HCT116 (cell line): ENCODE results near the gene RAB3B. TPM values are rescaled to one million over a fixed set of nuclear protein-coding genes. Genes with fewer than 3 reads are reported as not detected.

Experiments
- ATAC-seq: fragments of 200-7000 bp; cut with Tn5 transposase; 2 replicates; pipeline ENCODE4 v1.9.1; 2020; ENCODE audit warnings: mild to moderate bottlenecking, moderate library complexity
- BruUV-seq: library from RNA; stranded (reverse); fragments of 400-500 nt; replicated peaks from 2 replicates; lab custom pipeline; 2021; lab: Mats Ljungman, UMichigan
- CTCF ChIA-PET: fragments of 300-600 bp; sonication (Branson Sonifier 250); formaldehyde crosslinking; loops from one replicate; lab custom pipeline; 2021; ENCODE audit warnings: antibody characterized with exemption; lab: Charles Lee
- POLR2A ChIA-PET: fragments of 300-600, 350-600 bp; sonication (Branson Sonifier 250); formaldehyde crosslinking; loops from one replicate; lab custom pipeline; 2021; ENCODE audit warnings: antibody characterized with exemption; lab: Charles Lee
- RAD21 ChIA-PET, 2 experiments: fragments of 300-600 bp; sonication (Branson Sonifier 250); formaldehyde crosslinking; loops; one replicate each; lab custom pipeline; 2023; ENCODE audit warnings: low total read pairs in 2 of 2; ENCODE audit not compliant: uncharacterized antibody in 2 of 2, unreplicated experiment in 2 of 2, low non-redundant PET in 1 of 2; lab: Charles Lee
- DNase-seq: peaks from one replicate; pipeline ENCODE4 v3.0.0-alpha.2; 2010; ENCODE audit warnings: low read depth, low spot score
- H2AFZ ChIP-seq: fragments of 200-600 bp; shearing (Covaris generic), sonication (generic); 2 replicates; pipeline ENCODE4 v1.6.1; 2017; ENCODE audit warnings: low read depth, mixed run types, mixed read lengths, antibody characterized with exemption, low read length; ENCODE audit not compliant: poor library complexity, severe bottlenecking
- H3K27ac ChIP-seq: 2 replicates; pipeline ENCODE4 v1.5.1; 2012; ENCODE audit warnings: low read depth, low read length
- H3K27me3 ChIP-seq: fragments of 200-600 bp; sonication (generic); 2 replicates; pipeline ENCODE4 v1.6.1; 2016; ENCODE audit warnings: mixed run types, low read length, mixed read lengths; ENCODE audit not compliant: insufficient read depth
- H3K36me3 ChIP-seq, 2 experiments: fragments of 200-500 bp in 1 of 2; fragments of 200-600 bp in 1 of 2; sonication (Bioruptor generic) in 1 of 2; sonication (generic) in 1 of 2; 2 replicates each; pipeline versions ENCODE4 v1.5.1 to v1.6.1; 2014 to 2016; ENCODE audit warnings: low read length in 2 of 2, inconsistent platforms in 1 of 2, mixed read lengths in 1 of 2, mixed run types in 1 of 2; ENCODE audit not compliant: insufficient read depth in 2 of 2, control insufficient read depth in 1 of 2
- H3K4me1 ChIP-seq, 2 experiments: fragments of 200-600 bp in 1 of 2; sonication (generic) in 1 of 2; 2 replicates each; pipeline versions ENCODE4 v1.5.1 to v1.6.1; 2012 to 2017; ENCODE audit warnings: low read length in 2 of 2, inconsistent platforms in 1 of 2, mild to moderate bottlenecking in 1 of 2, mixed read lengths in 1 of 2, mixed run types in 1 of 2, moderate library complexity in 1 of 2; ENCODE audit not compliant: insufficient read depth in 2 of 2, control insufficient read depth in 1 of 2
- H3K4me2 ChIP-seq: fragments of 200-600 bp; sonication (generic); 2 replicates; pipeline ENCODE4 v1.6.1; 2017; ENCODE audit warnings: mixed run types, low read length, mixed read lengths
- H3K4me3 ChIP-seq, 2 experiments: fragments of 200-600 bp in 1 of 2; sonication (generic) in 1 of 2; replicated peaks in 1 of 2; 2 replicates each; pipeline ENCODE4 v1.5.1; 2011 to 2016; ENCODE audit warnings: low read length in 2 of 2, control low read depth in 1 of 2, low read depth in 1 of 2, mild to moderate bottlenecking in 1 of 2, mixed read lengths in 1 of 2, mixed run types in 1 of 2
- H3K79me2 ChIP-seq: fragments of 200-600 bp; sonication (generic); 2 replicates; pipeline ENCODE4 v1.6.1; 2017; ENCODE audit warnings: mild to moderate bottlenecking, mixed run types, low read length, moderate library complexity, mixed read lengths; ENCODE audit not compliant: insufficient read depth
- H3K9ac ChIP-seq: fragments of 200-600 bp; sonication (generic); 2 replicates; pipeline ENCODE4 v1.6.1; 2016; ENCODE audit warnings: low read length, mixed read lengths
- H3K9me2 ChIP-seq: fragments of 200-600 bp; sonication (generic), shearing (Covaris generic); 2 replicates; pipeline ENCODE4 v1.6.1; 2017; ENCODE audit warnings: mixed run types, mild to moderate bottlenecking, moderate library complexity; ENCODE audit not compliant: insufficient read depth
- H3K9me3 ChIP-seq, 2 experiments: fragments of 200-500 bp in 1 of 2; fragments of 200-600 bp in 1 of 2; sonication (Bioruptor generic) in 1 of 2; sonication (generic) in 1 of 2; 2 replicates each; pipeline ENCODE4 v1.6.1; 2014 to 2017; ENCODE audit warnings: low read length in 2 of 2, mixed read lengths in 2 of 2, inconsistent platforms in 1 of 2, low read depth in 1 of 2, mild to moderate bottlenecking in 1 of 2, mixed run types in 1 of 2, moderate library complexity in 1 of 2; ENCODE audit not compliant: control insufficient read depth in 1 of 2, insufficient read depth in 1 of 2
- H4K20me1 ChIP-seq: fragments of 200-600 bp; sonication (generic), shearing (Covaris generic); 2 replicates; pipeline ENCODE4 v1.6.1; 2017; ENCODE audit warnings: mixed run types, mild to moderate bottlenecking, moderate library complexity; ENCODE audit not compliant: insufficient read depth
- ATF3 ChIP-seq: IDR thresholded peaks from 2 replicates; pipeline ENCODE4 v1.6.1; 2012
- CBX3 ChIP-seq: IDR thresholded peaks from 2 replicates; pipeline ENCODE4 v1.6.1; 2012; ENCODE audit warnings: low read depth
- EZH2 ChIP-seq: fragments of 200-600 bp; sonication (generic); IDR thresholded peaks from 2 replicates; pipeline ENCODE4 v1.6.1; 2017; ENCODE audit warnings: antibody characterized with exemption, mixed run types
- POLR2A ChIP-seq: IDR thresholded peaks from 2 replicates; pipeline ENCODE4 v1.7.0; 2011; ENCODE audit warnings: borderline replicate concordance; ENCODE audit not compliant: insufficient read depth, insufficient read length; ENCODE audit errors: extremely low read depth
- POLR2AphosphoS5 ChIP-seq: IDR thresholded peaks from 2 replicates; pipeline ENCODE4 v1.6.1; 2011; ENCODE audit warnings: mild to moderate bottlenecking, low read depth, low read length, moderate library complexity
- SP1 ChIP-seq: IDR thresholded peaks from 2 replicates; pipeline ENCODE4 v1.6.1; 2012; ENCODE audit warnings: low read depth
- TCF7L2 ChIP-seq: IDR thresholded peaks from 2 replicates; pipeline ENCODE4 v1.7.0; 2011; ENCODE audit warnings: borderline replicate concordance, inconsistent platforms; ENCODE audit not compliant: insufficient read depth, insufficient read length; ENCODE audit errors: extremely low read depth
- YY1 ChIP-seq: IDR thresholded peaks from 2 replicates; pipeline ENCODE4 v1.6.1; 2011; ENCODE audit warnings: low read length, low read depth, moderate library complexity, mild to moderate bottlenecking; ENCODE audit not compliant: insufficient replicate concordance; ENCODE audit errors: extremely low read depth
- ZBTB33 ChIP-seq: IDR thresholded peaks from 2 replicates; pipeline ENCODE4 v1.6.1; 2011; ENCODE audit warnings: mild to moderate bottlenecking, low read length, moderate library complexity; ENCODE audit not compliant: insufficient replicate concordance; ENCODE audit errors: extremely low read depth
- ZNF274 ChIP-seq: fragments of 200-500 bp; sonication (Bioruptor generic); IDR thresholded peaks from 2 replicates; pipeline ENCODE4 v1.6.1; 2014; ENCODE audit warnings: mild to moderate bottlenecking, low read depth, low read length, inconsistent platforms
- intact Hi-C: fragments of 100-400 bp; cut with micrococcal nuclease; formaldehyde crosslinking; loops from 2 replicates; pipeline ENCODE4 v1.10.0; 2022
- total RNA-seq: library from RNA; stranded (reverse); gene quantifications from one replicate; pipeline ENCODE4 v1.2.1, GENCODE V29; 2021; ENCODE audit not compliant: unreplicated experiment

The RAB3B gene
- total RNA-seq, 1 experiment from 2014 or later, result 15.1 TPM

GRCh38 chr1:51998701-51999100, 8.2 kb upstream of the RAB3B start:
- RAD21 ChIA-PET, result no interaction called here
- no peaks in the 10 kb centered on the region for H3K36me3 ChIP-seq
- ATAC-seq (no peak), DNase-seq (no peak)
- no peaks in the 10 kb centered on the region for H3K27me3 ChIP-seq
- no peaks in the 10 kb centered on the region for H3K9me2 ChIP-seq
- H3K9me3 ChIP-seq, result no peaks in the 10 kb centered on the region
- H2AFZ ChIP-seq, result no peak overlapping the region
- H3K79me2 ChIP-seq, result no peaks in the 10 kb centered on the region
- TF ChIP-seq ZNF274 (no peak), TCF7L2 (no peak), CBX3 (no peak), ATF3 (no peak), YY1 (no peak), POLR2AphosphoS5 (no peak), POLR2A (no peak), EZH2 (no peak), ZBTB33 (no peak), SP1 (no peak)
- CTCF ChIA-PET, result no interaction called here
- no peaks in the 10 kb centered on the region; a peak in 1 of 4 replicates for H3K4me1 ChIP-seq
- intact Hi-C loops, result no loop called here
- H3K4me2 ChIP-seq, result no peak overlapping the region
- H3K4me3 ChIP-seq, result no peak overlapping the region
- no peak overlapping the region for H3K9ac ChIP-seq
- no TSS peak for BruUV-seq
- no peak overlapping the region for H3K27ac ChIP-seq
- POLR2A ChIA-PET, result no interaction called here
- no peaks in the 10 kb centered on the region for H4K20me1 ChIP-seq
